ENCODE data around the gene KMT2A. TPM values are rescaled to one million over a fixed set of nuclear protein-coding genes. Genes with fewer than 3 reads are reported as not detected.

Gene KMT2A
- total RNA-seq = 9.8 and 29.6 TPM in 2 replicates

DNA sequence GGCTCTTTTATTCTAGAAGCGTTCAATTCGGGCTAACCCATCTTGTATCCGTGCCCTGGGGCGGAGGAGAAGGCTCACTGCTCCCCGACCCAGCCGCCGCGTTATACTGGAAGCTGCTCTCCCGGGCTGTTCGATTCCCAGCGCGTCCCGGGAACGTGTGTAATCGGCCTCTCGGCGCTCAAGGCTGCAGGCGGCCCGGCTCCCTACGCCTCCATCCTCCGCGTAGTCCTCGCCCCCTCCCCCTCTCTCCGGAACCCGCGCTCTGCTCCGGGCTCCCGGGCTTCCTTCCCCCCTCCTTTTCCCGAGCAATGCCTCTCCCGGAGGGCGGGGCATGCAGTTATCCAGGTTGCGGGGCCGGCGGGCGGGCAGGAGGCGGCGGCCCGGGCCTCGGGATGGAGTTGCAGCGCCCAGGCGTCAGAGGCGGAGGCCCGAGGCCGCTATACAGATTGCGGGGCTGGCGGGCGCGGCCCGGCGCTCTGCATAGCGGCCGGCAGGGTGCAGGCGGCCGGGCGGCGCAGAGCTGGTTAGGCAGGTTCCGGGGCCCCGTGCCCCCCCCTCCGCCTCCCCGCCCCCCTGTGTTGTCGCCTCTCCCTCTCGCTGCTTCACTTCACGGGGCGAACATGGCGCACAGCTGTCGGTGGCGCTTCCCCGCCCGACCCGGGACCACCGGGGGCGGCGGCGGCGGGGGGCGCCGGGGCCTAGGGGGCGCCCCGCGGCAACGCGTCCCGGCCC, at the start of gene KMT2A:
Gene KMT2A, plus strand, starts transcription at position 600 of the 732 bp plus-strand sequence. Its CDS starts 21 bp downstream, at position 621.

DNA sequence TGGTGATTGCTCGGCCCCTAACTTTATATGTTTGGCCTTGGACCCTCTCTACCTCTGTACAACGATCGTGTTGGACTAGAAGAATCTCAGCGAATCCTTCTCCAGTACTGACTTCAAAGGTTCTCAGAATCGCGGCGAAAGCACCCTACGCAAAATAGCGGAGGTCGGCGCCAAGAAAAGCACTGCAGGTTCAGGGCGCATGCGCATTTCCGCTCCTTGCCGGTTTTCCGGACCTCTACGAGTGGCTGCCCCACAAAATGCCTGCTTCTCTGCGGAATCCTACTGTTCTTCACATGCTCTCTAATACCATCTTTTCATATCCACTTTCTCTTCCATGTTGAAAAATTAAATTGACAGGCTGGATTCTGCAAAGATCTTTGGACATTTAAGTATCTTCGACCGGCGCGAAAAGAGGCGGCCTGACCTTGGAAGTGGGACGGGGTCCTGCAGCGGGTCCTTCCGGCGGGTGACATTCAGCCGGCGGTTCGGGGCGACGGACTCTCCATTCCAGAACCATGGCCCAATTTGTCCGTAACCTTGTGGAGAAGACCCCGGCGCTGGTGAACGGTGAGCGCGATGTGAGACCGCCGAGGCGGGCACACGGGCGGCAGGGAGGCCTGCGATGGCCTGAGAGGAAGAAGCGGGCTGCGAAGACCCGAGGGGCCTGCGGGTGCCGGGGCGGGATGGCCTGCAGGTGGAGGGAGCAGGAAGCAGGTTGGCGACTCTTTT, 35.0 kb upstream of the KMT2A start, which contains the start of gene ATP5MG:
Gene ATP5MG, plus strand, starts transcription at position 456 of the 729 bp plus-strand sequence. Its CDS starts 60 bp downstream, at position 516.

DNA sequence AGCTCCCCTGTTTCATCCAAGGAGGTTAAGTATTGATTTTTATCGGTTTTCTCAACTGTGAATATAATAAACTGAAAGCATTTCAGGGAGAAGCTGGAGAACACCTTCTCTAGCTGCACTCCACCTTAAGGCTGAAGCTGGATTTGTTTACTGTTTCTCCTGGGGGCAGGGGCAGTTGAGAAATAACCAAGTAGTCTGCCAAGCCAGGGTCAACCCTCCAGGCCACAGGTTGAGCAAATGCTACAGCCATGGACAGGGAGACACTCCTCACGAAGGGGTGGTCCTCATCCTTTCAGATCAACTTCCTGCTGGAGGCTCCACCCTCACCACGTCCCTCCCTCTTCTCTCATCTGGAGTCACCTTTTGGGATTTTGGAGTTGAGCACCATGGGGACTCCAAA, 90.8 kb downstream of the KMT2A start, which contains the start of gene TTC36:
Gene TTC36, plus strand, starts transcription at position 366 of the 400 bp plus-strand sequence. Its CDS starts 21 bp downstream, at position 387.

DNA sequence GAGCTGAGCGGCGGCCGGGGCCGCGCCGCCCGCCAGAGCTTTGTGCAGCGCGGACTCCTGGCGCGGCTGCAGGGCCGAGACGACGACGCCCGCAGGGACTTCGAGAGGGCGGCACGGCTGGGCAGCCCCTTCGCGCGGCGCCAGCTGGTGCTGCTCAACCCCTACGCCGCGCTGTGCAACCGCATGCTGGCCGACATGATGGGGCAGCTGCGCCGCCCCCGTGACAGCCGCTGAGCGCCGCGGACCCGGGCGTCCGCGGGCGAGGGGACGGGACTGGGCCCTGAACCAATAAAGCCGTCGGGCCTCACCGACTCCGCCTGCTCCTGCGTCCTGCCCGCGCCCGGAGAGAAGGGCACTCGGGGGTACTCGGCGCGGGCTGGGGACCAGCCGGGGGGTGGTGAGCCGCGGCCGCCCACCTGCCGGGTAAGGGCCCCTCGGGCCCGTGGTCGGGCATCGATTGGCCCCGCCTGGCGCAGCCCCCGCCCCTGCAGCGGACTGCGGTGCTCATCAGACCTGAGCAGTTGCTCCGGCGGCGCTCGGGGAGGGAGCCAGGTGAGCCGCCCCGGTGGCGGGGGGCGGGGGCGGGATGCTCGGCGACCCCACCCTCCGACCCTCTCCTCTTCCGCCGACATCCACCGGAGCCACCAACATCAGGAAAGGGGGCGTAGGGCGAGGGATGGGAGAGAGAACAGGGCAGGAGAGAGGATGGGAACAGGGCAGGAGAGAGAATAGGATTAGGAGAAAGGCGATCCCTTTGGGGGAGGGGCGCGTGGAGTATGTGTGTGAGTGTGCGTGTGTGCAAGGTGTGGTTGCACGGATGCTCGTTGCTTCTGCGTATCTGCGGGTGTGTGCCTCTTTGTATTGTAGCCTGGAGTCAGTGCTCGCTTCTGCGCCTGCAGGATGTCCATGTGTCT, 94.6 kb downstream of the KMT2A start, which contains the start of gene TMEM25:
Gene TMEM25, plus strand, starts transcription at position 510 of the 914 bp plus-strand sequence. CDS start 610 bp downstream, outside the sequence.

DNA sequence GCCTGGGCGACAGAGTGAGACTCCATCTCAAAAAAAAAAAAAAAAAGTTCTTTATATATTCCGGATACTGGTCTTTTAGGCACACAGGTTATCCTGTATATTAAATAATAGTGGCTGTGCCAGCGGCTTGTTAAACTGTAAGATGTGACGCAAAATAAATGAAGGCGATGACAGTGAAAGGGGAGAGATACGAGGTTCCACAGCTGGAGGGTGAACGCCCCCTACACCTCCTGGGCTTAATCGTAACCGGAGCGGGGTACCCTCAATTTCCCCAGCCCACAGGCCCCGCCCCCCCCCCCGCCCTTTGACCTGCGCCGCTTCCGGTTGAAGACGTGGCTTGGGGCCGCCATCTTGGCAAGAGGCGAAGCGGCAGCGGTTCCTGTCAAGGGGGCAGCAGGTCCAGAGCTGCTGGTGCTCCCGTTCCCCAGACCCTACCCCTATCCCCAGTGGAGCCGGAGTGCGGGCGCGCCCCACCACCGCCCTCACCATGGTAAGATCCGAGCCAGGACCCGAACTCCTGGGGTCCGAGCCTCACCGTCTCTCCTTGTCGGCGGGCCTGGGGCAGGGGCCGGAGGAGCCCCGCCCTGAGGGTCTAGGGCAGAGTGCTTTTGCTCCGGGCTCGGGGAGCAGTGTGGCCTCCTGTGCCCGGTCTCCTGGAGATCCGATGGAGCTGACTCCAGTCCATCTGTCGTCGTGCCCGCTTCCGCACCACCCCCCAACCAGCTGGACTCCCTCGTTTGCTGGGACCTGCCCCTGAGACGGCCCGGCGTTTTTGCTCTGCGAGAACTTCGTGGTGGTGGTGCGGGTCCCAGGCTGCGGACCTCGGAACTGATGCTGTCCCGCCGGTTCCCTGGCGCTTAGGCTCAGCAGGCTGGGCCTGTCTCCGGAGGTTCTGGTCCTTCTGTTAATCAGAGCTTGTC, 136.0 kb downstream of the KMT2A start, which contains the start of gene ARCN1:
Gene ARCN1, plus strand, starts transcription at position 349 of the 920 bp plus-strand sequence. Its CDS starts 139 bp downstream, at position 488.

Other genes with a start within 250 kb of the KMT2A start
- gene JAML, start 211.5 kb upstream of the KMT2A start, total RNA-seq = not detected in 2 replicates
- under 0.01 and 0.53 TPM in 2 replicates for gene MPZL3, start 184.1 kb upstream of the KMT2A start, total RNA-seq
- not detected in 2 replicates for gene MPZL2, start 172.2 kb upstream of the KMT2A start, total RNA-seq
- gene CD3E, start 131.8 kb upstream of the KMT2A start, total RNA-seq = not detected in 2 replicates
- not detected in 2 replicates for gene CD3D, start 93.8 kb upstream of the KMT2A start, total RNA-seq
- not detected in 2 replicates for gene CD3G, start 92.1 kb upstream of the KMT2A start, total RNA-seq
- gene UBE4A, start 76.9 kb upstream of the KMT2A start, total RNA-seq = 41.2 and 50.5 TPM in 2 replicates
- 56.0 and 56.5 TPM in 2 replicates for gene ATP5MG, start 34.9 kb upstream of the KMT2A start, total RNA-seq
- gene TTC36, start 91.0 kb downstream of the KMT2A start, total RNA-seq = not detected in 2 replicates
- gene TMEM25, start 94.7 kb downstream of the KMT2A start, total RNA-seq = 10.7 and 14.9 TPM in 2 replicates
- 29.6 and 40.1 TPM in 2 replicates for gene IFT46, start 129.4 kb downstream of the KMT2A start, total RNA-seq
- gene ARCN1, start 135.9 kb downstream of the KMT2A start, total RNA-seq = 171 and 191 TPM in 2 replicates
- gene PHLDB1, start 171.1 kb downstream of the KMT2A start, total RNA-seq = 56.5 and 61.9 TPM in 2 replicates
- gene TREH, start 243.2 kb downstream of the KMT2A start, total RNA-seq = not detected in 2 replicates